OCI-LY1 (cell line): ENCODE measurements around the gene UNC13D.

Experiments used
- CTCF ChIP-seq: fragments of 200-600 bp; sonication (generic), shearing (Covaris generic); IDR thresholded peaks from 2 replicates; pipeline ENCODE4 v1.5.1; 2017; ENCODE audit warnings: mild to moderate bottlenecking, antibody characterized with exemption, low read length, moderate library complexity, mixed read lengths
- EZH2 ChIP-seq: fragments of 200-600 bp; sonication (generic), shearing (Covaris generic); IDR thresholded peaks from 2 replicates; pipeline ENCODE4 v1.8.0; 2017; ENCODE audit warnings: borderline replicate concordance, mixed run types, mild to moderate bottlenecking, antibody characterized with exemption, low read length, moderate library complexity, mixed read lengths

GRCh38 chr17:75854881-75855309 lies 10.7 kb upstream of the UNC13D start:
- TF ChIP-seq CTCF (no peak), EZH2 (no peak)
